ENCODE data around the gene WSCD1. TPM values are rescaled to one million over a fixed set of nuclear protein-coding genes. Genes with fewer than 3 reads are reported as not detected.

Gene WSCD1
- total RNA-seq, 1 donor from 2014 or later = 11.4 TPM

- Histone ChIP-seq H3K27ac (no peak overlapping the region), H3K4me1 (no peaks in the 10 kb centered on the region), H3K9me3 (no peaks in the 10 kb centered on the region), H3K27me3 (no peaks in the 10 kb centered on the region), H3K36me3 (no peaks in the 10 kb centered on the region), H3K4me3 (no peak overlapping the region)
- intact Hi-C loops (cut with DNase I) = no loop called here
- TF ChIP-seq CTCF (IDR thresholded peaks at IDR 0.05) = no peak
- no peak for DNase-seq (ENCODE audit: low spot score in 2 of 2)
Measured at GRCh38 chr17:6047966-6048365, 22.2 kb upstream of the WSCD1 start.

GRCh38 chr17:6048486-6048885, 21.7 kb upstream of the WSCD1 start:
- no peak overlapping the region for H3K4me3 ChIP-seq
- H3K27me3 ChIP-seq = no peaks in the 10 kb centered on the region
- H3K36me3 ChIP-seq = no peaks in the 10 kb centered on the region
- no peak for TF ChIP-seq CTCF (IDR thresholded peaks at IDR 0.05)
- H3K4me1 ChIP-seq = no peaks in the 10 kb centered on the region
- H3K9me3 ChIP-seq = no peaks in the 10 kb centered on the region
- H3K27ac ChIP-seq = no peak overlapping the region
- no peak for DNase-seq (ENCODE audit: low spot score in 2 of 2)
- intact Hi-C loops (cut with DNase I) = no loop called here

- Histone ChIP-seq H3K27me3 (no peaks in the 10 kb centered on the region), H3K4me1 (no peaks in the 10 kb centered on the region), H3K9me3 (no peaks in the 10 kb centered on the region), H3K27ac (no peak overlapping the region), H3K36me3 (no peaks in the 10 kb centered on the region), H3K4me3 (no peak overlapping the region)
- intact Hi-C loops (cut with DNase I) = no loop called here
- DNase-seq (ENCODE audit: low spot score in 2 of 2) = no peak
- no peak for TF ChIP-seq CTCF (IDR thresholded peaks at IDR 0.05)
Measured at GRCh38 chr17:6052926-6053325, 17.3 kb upstream of the WSCD1 start.

- Histone ChIP-seq H3K27ac (no peak overlapping the region), H3K36me3 (no peaks in the 10 kb centered on the region), H3K4me3 (no peak overlapping the region), H3K4me1 (no peaks in the 10 kb centered on the region), H3K9me3 (no peaks in the 10 kb centered on the region), H3K27me3 (no peaks in the 10 kb centered on the region)
- no peak for TF ChIP-seq CTCF (IDR thresholded peaks at IDR 0.05)
- intact Hi-C loops (cut with DNase I) = no loop called here
- DNase-seq (ENCODE audit: low spot score in 2 of 2) = no peak
Measured at GRCh38 chr17:6054372-6054771, 15.8 kb upstream of the WSCD1 start.

GRCh38 chr17:6056104-6056503, 14.1 kb upstream of the WSCD1 start:
- intact Hi-C loops (cut with DNase I) = no loop called here
- no peaks in the 10 kb centered on the region for H3K27me3 ChIP-seq

More at GRCh38 chr17:6056104-6056503, 14.1 kb upstream of the WSCD1 start:
- peak in 1 of 3 experiments; percentile 1 for TF ChIP-seq CTCF (IDR thresholded peaks at IDR 0.05)
- Histone ChIP-seq H3K27ac (no peak overlapping the region), H3K9me3 (no peaks in the 10 kb centered on the region), H3K4me3 (no peak overlapping the region), H3K36me3 (no peaks in the 10 kb centered on the region), H3K4me1 (no peaks in the 10 kb centered on the region)
- DNase-seq (ENCODE audit: low spot score in 2 of 2) = no peak
